Measurements from ENCODE around the gene UTS2B. TPM values are rescaled to one million over a fixed set of nuclear protein-coding genes. Genes with fewer than 3 reads are reported as not detected.

Gene UTS2B
- total and polyA plus RNA-seq, 10 of the 15 experiments (the other 5 are each of a cell fraction or from before 2014, with no cell fraction given) = 0.15 to 0.72 (median 0.44) TPM

DNA sequence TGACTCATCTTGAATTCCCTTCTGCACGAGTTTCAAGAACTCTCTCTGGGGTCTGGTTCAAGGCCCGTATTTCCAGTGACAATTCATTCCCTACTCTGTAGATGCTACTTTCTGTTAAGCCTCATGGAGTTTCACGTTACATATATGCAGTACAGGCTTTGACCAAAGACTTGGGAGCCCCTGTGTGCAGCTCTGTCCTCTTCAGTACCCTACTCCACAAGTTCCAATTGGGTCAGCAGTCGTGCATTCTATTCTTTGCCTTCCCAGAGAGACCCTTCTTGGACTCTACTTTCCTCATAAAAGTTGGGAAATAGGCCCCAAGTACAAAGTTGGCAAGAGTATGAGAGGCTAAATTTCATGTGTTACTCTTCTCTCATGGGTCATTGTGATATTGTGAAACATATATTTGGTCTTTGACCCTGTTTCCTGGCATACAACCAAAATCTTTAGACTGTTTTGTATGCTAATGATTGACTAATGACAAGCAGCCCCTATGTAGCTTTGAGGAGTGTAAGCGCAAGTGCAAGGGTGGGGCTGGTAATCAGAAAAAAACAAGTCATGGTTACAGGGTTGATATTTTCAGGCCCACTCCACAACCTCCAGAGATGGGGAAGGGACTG lies 16.1 kb downstream of the UTS2B start:
- Histone ChIP-seq H3K4me2 (ENCODE audit: control insufficient read depth, insufficient read depth) (no peak overlapping the region), H3K4me3 (no peak overlapping the region), H3K9me3 (replicated peaks; ENCODE audit: control insufficient read depth, insufficient read depth, low read length) (no peaks in the 10 kb centered on the region; the same call in 2 of the 3 replicates), H3K79me2 (ENCODE audit: control insufficient read depth, insufficient read depth, low read length) (no peaks in the 10 kb centered on the region), H3K9ac (ENCODE audit: control insufficient read depth, insufficient read depth, low read length) (no peak overlapping the region), H2AFZ (ENCODE audit: control insufficient read depth, low read depth, low read length) (no peak overlapping the region), H3K36me3 (ENCODE audit: control insufficient read depth in 2 of 2, insufficient read depth in 2 of 2, low read length in 1 of 2) (no peaks in the 10 kb centered on the region), H4K20me1 (ENCODE audit: control insufficient read depth, insufficient read depth) (no peaks in the 10 kb centered on the region), H3K4me1 (ENCODE audit: control insufficient read depth, insufficient read depth, low read length) (no peaks in the 10 kb centered on the region; the same call in 1 of the 2 replicates), H3K27ac (ENCODE audit: control insufficient read depth, insufficient read depth) (no peak overlapping the region), H3K27me3 (replicated peaks in 1 of 2; ENCODE audit: control insufficient read depth in 2 of 2, insufficient read depth in 2 of 2, low read length in 1 of 2) (no peaks in the 10 kb centered on the region)
- DNase-seq (ENCODE audit: low read depth, low spot score) = no peak
- SMC1A ChIA-PET (ENCODE audit: uncharacterized antibody, unreplicated experiment) = interaction anchor here (1.2 to 1.7 kb wide), 5 partner anchors 10 to 42 kb away, joined by 3 to 5 read pairs (median 3); no protein-coding TSS in a partner anchor
- POLR2A ChIA-PET = no interaction called here
- intact Hi-C loops (cut with micrococcal nuclease; ENCODE audit: unreplicated experiment) = no loop called here
- RAD21 ChIA-PET (ENCODE audit: unreplicated experiment) = no interaction called here
- no peak for FAIRE-seq
- CTCF ChIA-PET = interaction anchor here (1.5 kb wide), 1 partner anchor 14 kb away, joined by 4 read pairs; no protein-coding TSS in a partner anchor
- WGBS (ENCODE audit: insufficient coverage, insufficient replicate concordance, low lambda C conversion rate, missing lambda C conversion rate) = 51% methylated on average over 5 of the region's 5 CpGs
- TF ChIP-seq ZNF207 (IDR thresholded peaks at IDR 0.05; ENCODE audit: borderline replicate concordance) (no peak), TAF1 (IDR thresholded peaks at IDR 0.05; ENCODE audit: borderline replicate concordance, low read depth, low read length) (no peak), NFYB (IDR thresholded peaks at IDR 0.05; ENCODE audit: insufficient read depth, low read depth, low read length) (no peak), USF1 (IDR thresholded peaks at IDR 0.05; ENCODE audit: borderline replicate concordance, extremely low read length, insufficient read depth, low read depth, low read length) (no peak), POLR2A (IDR thresholded peaks at IDR 0.05; ENCODE audit: low read depth, low read length) (no peak), NR2F1 (conservative IDR thresholded peaks at IDR 0.05) (no peak), TCF12 (IDR thresholded peaks at IDR 0.05; ENCODE audit: low read depth, low read length) (no peak), CREM (IDR thresholded peaks at IDR 0.05; ENCODE audit: low read depth) (no peak), HDAC2 (IDR thresholded peaks at IDR 0.05) (no peak)
- TF ChIP-seq, protein P1, sequence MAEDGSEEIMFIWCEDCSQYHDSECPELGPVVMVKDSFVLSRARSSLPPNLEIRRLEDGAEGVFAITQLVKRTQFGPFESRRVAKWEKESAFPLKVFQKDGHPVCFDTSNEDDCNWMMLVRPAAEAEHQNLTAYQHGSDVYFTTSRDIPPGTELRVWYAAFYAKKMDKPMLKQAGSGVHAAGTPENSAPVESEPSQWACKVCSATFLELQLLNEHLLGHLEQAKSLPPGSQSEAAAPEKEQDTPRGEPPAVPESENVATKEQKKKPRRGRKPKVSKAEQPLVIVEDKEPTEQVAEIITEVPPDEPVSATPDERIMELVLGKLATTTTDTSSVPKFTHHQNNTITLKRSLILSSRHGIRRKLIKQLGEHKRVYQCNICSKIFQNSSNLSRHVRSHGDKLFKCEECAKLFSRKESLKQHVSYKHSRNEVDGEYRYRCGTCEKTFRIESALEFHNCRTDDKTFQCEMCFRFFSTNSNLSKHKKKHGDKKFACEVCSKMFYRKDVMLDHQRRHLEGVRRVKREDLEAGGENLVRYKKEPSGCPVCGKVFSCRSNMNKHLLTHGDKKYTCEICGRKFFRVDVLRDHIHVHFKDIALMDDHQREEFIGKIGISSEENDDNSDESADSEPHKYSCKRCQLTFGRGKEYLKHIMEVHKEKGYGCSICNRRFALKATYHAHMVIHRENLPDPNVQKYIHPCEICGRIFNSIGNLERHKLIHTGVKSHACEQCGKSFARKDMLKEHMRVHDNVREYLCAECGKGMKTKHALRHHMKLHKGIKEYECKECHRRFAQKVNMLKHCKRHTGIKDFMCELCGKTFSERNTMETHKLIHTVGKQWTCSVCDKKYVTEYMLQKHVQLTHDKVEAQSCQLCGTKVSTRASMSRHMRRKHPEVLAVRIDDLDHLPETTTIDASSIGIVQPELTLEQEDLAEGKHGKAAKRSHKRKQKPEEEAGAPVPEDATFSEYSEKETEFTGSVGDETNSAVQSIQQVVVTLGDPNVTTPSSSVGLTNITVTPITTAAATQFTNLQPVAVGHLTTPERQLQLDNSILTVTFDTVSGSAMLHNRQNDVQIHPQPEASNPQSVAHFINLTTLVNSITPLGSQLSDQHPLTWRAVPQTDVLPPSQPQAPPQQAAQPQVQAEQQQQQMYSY (CRISPR knock-in tag; IDR thresholded peaks at IDR 0.05) = no peak
- TF ChIP-seq, protein P2, sequence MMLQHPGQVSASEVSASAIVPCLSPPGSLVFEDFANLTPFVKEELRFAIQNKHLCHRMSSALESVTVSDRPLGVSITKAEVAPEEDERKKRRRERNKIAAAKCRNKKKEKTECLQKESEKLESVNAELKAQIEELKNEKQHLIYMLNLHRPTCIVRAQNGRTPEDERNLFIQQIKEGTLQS (IDR thresholded peaks at IDR 0.05; ENCODE audit: borderline replicate concordance, extremely low read depth, low read depth, low read length) = no peak
- TF ChIP-seq, protein P3, sequence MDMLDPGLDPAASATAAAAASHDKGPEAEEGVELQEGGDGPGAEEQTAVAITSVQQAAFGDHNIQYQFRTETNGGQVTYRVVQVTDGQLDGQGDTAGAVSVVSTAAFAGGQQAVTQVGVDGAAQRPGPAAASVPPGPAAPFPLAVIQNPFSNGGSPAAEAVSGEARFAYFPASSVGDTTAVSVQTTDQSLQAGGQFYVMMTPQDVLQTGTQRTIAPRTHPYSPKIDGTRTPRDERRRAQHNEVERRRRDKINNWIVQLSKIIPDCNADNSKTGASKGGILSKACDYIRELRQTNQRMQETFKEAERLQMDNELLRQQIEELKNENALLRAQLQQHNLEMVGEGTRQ (IDR thresholded peaks at IDR 0.05; ENCODE audit: borderline replicate concordance, low read depth, low read length) = no peak
- in situ Hi-C loops (cut with MboI) = no loop called here
- no peak for ATAC-seq
- no TSS peak for BruUV-seq (replicated peaks)
